NCI-H2171 treated with DMSO at 0.1 percent for 48 hours (cell line): ENCODE measurements around the gene TMEM59.
"Not testable (repeated sequence)": the region's sequence is repeated elsewhere in the genome, so short reads cannot be mapped to it uniquely, and the experiment has no call there.

ENCODE experiments used
- DNase-seq: peaks from one replicate; lab custom pipeline; 2025; lab: John Stamatoyannopoulos, UW

Gene TMEM59

DNA sequence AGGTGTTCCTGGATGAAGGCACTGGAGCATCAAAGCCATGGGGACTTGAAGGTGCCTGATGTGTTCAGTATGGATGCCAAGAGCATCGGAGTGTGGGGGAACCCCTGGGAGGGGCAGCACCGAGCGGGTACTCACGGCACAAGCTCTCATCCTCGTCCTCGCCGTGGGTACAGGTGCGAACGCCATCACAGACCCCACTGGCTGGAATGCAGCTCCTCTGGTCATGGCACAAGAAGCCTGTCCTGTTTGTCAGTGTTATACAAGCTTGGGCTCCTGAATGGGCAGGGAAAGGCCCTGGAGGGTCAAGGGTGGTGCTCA is 41.0 kb downstream of the TMEM59 start:
- no peak for DNase-seq

DNA sequence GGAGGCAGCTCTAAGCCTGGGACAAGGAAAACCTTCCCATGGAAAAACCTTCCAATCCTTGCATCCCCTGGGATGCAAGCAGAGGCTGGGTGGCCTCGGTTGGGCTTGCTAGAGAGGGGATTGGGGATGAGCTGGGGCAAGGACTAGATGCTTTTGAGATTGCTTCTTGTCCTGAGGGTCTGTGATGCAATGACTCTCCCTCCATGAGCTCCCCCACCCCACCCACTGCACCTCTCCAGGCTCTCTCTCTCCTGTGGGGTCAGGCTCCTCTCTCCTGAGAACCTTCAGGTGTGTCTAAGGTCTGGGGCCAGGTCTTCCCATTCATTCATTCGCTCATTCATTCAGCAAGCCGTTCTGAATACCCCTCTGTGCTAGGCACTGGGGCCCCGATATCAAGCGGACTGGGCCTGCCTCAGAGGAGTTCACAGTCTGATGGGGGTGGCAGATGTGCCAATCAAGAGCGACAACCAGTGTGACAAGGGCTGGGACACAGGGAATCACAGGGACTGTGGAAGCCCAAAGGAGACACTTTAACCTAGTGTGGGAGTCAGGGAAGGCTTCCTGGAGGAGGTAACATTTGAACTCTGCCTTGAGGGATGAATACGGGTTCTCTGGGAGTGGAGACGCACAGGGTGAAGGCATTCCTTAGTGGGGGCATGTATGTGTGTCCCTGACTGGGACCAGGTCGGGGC is 41.5 kb downstream of the TMEM59 start:
- DNase-seq: no peak

DNA sequence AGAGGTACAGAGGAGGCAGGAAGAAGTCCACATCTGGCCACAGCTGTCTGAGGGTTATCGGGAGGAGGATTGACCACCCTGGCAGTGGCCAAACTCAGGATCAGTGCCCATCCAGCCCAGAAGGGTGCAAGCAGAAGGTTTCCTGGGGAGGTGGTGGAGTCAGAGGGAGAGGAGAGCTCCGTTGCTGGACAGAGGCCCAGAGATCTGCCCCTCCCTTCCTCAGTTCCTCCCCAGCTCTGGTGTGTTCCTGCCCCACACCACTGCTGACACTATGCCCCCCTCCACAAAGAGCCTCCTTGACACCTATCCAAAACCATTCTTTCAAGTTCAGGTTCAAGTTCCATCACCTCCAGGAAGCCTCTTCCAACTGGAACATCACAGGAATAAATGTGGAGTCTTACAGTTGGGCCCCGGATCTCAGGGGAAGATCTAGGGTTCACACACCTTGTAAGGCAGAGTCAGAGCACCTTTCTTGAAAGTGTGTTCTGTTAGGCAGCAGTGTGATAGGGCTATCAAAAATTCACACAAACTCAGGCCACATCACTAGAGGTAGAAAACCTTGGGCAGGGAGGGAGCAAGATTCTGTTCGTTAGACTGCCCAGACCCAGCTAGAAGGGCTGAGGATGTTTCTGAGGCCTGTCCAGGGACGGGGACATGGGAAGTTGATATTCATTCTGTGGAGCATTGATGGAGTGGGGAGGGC is 42.4 kb downstream of the TMEM59 start:
- no peak for DNase-seq

DNA sequence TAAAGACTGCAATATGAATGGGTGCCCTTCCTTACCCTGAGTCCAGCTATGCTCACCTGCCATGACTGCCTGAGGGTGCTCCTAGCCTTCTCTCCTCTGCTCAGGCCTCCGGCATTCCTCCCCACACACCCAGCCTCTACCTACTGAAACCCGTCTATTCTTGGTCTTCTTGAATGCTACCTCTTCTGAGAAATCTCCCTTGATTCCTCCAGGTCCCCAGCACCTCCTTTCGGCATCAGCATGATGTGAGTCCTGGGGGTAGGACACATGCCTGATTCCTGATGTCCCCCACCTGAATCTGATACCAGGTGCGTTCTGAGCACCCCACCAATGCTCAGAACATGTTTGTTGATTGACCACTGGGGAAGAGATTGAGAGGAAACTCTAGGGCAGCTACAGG is 43.6 kb downstream of the TMEM59 start:
- no peak for DNase-seq

DNA sequence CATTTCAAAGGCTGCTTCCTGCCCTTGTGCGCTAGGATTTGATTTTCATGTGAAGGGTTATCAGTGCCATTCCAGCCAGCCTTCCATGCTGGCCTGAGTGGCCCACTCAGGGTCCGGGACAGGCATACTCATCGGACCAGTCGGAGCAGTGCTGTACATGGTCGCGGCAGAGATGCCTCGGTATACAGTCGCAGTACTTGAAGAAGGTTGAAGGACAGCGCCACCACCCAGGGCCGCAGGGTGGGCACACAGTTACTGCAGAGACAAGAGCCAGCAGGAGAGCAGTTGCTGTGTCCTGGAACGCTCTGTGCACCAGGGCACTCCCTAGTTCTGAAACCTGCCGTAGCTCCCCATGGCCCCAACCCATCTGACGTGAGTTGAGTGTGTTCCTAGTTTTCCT is 44.1 kb downstream of the TMEM59 start:
- DNase-seq: no peak

DNA sequence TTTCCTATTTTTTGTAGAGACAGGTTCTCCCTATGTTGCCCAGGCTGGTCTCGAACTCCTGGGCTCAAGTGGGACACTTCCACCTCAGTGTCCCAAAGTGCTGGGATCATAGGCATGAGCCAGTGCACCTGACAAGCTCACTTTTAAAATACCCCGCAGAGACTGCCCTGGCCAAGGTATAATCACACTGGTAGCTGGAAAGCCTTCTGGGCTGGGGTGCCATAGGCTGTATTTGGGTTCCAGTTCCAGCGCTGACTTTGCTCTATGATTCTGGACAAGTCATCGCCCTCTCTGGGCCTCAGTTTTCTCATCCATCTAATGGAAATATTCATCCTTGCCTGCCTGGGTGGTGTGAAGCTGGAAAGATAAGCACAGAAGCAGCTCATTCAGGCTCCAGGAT is 45.4 kb downstream of the TMEM59 start:
- no peak for DNase-seq

DNA sequence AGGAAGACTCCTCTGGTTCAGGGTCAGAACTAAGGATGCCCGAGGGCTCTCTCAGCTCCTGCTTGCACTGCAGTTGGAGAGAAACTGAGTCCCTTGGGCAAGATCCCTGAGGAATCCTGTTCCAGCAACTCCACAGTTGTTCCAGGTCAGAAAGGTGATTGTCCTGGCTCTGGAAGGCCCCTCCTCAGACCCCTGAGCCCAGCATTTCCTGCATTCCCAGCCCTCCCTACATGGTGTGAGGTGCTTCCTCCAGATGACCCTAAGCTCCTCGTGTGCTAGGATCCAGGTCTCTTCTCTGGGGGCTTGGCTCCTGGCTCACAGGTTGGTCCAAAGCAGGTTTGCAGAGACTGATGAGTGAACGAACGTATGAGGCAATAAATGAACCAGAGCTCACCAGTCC is 46.5 kb downstream of the TMEM59 start:
- DNase-seq: no peak

DNA sequence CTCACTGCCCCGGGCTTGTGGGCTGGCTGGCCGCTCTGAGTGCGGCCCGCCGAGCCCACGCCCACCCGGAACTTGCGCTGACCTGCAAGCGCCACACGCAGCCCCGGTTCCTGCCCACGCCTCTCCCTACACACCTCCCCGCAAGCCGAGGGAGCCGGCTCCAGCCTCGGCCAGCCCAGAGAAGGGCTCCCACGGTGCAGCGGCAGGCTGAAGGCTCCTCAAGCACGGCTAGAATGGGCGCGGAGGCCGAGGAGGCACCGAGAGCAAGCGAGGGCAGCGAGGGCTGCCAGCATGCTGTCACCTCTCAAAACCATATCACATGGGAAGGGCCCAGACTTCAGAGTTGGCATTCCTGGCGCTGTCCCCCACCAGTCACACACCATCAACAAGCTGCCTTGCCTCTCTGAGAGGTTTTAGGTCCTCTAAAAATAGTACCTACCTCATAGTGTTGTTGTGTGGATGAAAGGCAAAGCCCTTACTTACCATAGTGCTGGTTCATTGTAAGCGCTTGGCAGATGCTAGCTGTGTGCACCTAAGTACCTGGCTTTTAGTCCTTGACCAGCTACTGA is 48.4 kb downstream of the TMEM59 start:
- no peak for DNase-seq

DNA sequence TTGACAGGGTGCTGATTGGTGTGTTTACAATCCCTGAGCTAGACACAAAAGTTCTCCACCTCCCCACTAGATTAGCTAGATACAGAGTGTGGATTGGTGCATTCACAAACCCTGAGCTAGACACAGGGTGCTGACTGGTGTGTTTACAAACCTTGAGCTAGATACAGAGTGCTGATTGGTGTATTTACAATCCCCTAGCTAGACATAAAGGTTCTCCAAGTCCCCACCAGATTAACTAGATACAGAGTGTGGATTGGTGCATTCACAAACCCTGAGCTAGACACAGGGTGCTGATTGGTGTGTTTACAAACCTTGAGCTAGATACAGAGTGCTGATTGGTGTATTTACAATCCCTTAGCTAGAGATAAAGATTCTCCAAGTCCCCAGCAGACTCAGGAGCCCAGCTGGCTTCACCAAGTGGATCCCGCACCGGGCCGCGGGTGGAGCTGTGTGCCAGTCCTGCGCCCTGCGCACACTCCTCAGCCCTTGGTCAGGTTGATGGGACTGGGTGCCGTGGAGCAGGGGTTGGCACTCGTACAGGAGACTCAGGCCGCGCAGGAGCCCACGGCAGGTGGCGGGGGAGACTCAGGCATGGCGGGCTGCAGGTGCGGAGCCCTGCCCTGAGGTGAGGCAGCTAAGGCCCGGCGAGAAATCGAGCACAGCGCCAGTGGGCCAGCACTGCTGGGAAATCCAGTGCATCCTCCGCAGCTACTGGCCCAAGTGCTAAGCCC is 49.1 kb downstream of the TMEM59 start:
- DNase-seq: not testable (repeated sequence)

DNA sequence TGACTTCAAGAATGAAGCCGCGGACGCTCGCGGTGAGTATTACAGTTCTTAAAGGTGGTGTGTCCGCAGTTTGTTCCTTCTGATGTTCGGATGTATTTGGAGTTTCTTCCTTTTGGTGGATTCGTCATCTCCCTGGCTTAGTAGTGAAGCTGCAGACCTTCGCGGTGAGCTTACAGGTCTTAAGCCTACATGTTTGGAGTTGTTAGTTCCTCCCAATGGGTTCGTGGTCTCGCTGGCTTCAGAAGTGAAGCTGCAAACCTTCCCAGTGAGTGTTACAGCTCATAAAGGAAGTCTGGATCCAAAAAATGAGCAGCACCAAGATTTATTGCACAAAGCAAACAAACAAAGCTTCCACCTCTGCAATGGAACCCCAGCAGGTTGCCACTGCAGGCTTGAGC is 49.8 kb downstream of the TMEM59 start:
- DNase-seq: no peak

DNA sequence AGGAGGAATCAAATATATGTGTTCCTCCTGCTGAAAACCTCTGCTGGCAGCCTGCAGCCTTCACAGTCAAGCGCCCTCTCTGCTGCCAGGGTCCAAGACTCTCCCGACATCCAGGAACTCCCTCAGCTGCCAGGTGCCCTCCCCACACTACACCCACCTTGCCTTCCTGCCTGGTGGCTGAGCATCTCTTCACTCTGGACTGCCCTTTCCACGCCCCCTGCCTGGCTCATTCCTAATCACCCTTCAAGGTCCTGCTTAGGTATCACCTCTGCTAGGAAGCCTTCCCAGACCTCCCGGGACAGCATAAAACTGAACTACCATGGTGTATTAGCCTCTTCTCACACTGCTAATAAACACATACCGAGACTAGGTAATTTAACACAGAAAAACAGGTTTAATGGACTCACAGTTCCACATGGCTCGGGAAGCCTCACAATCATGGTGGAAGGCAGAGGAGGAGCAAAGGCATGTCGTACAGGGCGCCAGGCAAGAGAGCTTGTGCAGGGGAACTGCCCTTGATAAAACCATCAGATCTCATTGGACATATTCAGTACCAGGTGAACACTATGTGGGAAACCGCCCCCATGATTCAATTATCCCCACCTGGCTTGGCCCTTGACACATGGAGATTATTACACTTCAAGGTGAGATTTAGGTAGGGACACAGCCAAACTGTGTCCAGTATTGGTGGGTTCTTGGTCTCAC is 50.3 kb downstream of the TMEM59 start:
- no peak for DNase-seq

DNA sequence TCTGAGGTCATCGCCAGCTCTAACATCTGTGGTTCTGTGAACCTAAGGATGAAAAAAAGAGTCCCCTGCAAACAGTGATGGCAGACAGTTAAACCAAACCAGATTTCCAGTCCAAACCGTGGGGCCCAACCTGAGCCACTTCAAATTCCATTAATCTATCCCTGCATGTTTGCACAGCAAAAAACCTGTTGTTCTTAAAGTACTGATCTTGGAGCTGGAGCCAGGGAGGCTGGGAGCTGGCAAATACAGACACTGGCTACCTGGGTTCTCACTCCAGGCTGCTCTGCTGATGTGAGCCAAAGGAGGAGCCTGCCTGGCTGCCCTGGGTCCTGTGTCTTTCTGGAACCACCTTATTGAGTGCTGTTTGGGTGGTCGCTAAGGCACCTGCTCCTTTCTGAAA is 51.4 kb downstream of the TMEM59 start:
- DNase-seq: no peak

DNA sequence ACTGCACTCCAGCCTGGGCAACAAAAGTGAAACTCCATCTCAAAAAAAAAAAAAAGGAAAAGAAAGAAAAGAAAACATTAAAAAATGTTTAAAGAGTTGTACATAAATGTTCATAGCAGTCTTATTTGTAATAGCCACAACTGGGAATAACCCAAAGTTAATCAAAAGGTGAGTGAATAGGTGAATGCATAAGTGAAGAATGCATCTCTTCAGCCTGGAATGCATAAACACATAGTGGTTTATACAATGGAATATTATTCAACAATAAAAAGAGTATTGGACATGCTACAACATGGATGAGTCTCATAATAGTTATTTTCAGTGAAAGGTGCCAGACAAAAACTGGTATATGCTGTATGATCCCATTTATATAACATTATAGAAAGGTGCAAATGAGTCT is 53.1 kb downstream of the TMEM59 start:
- no peak for DNase-seq

DNA sequence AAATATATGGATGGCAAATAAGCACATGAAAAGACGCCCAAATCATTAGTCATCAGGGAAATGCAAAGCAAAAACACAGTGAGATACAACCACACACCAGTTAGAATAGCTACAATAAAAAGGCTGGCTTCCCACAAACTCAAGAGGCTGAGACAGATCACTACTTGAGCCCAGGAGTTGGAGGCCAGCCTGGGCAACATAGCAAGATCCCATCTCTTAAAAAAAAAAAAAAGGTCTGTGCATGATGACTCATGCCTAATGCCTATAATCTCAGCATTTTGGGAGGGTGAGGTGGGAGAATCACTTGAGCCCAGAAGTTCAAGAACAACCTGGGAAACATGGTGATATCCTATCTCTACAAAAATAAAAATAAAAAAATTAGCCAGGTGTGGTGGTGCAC is 54.8 kb downstream of the TMEM59 start:
- DNase-seq: no peak

DNA sequence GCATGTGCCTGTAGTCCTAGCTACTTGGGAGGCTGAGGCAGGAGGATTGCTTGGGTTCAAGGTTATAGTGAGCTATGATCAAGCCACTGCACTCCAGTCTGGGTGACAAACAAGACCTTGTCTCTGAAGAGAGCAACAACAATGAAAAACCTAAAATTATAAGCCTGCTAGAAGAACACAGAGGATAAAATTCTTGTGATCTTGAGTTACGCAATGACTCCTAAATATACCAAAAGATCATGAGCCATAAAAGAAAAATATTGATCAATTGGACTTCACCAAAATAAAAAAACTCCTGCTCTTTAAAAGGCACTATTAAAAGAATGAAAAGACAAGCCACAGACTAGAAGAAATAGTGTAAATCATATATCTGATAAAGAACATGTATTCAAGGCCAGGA is 57.3 kb downstream of the TMEM59 start:
- DNase-seq: no peak

DNA sequence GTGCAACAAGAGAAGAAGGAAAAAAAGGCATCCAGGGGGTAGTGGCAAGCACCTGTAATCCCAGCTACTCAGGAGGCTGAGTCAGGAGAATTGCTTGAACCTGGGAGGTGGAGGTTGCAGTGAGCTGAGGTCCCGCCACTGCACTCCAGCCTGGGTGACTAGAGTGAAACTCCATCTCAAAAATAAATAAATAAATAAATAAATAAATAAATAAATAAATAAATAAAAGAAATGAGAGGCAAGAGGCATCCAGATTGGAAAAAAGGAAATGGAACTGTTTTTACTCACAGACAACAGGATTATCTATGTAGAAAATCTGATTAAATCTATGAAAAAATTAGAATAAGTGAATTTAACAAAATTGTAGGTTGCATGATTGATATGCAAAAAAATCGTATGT is 58.5 kb downstream of the TMEM59 start:
- DNase-seq: not testable (repeated sequence)

DNA sequence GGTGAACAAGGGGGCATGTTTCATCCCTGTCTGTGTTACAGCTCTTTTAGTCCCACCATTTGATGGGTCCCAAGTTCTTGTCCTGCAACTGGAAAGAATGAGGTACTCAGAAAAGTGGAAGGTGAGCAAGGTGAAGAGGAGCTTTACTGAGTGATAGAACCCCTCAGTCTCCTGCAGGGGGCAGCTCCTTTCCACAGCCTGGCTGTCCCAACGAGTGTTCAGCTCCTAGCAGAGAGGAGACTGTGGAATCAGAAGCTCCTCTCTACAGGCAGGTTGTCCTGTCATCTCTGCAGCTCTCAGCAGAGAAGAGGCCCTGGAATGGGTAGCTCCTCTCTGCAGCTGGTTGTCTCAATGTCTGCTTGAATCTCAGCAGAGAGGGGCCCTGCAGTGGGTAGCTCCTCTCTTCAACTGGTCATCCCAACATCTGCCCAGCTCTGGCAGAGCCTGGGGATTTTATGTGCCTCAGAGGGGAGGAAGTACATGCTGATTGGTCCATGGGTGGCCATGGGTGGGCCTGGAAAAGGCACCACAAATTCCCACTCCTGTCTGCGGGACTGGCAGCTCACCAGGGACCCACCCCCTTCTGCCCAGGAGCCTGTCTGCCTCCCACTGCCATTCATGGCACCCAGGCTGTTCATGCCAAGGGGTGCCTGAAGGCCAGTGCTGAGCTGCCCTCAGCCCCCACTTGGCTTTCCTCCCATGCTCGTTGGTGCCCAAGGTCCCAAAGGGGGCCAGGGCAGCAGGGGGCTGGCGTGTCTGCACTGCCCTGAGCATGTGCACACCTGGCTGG is 60.7 kb downstream of the TMEM59 start:
- DNase-seq: no peak

DNA sequence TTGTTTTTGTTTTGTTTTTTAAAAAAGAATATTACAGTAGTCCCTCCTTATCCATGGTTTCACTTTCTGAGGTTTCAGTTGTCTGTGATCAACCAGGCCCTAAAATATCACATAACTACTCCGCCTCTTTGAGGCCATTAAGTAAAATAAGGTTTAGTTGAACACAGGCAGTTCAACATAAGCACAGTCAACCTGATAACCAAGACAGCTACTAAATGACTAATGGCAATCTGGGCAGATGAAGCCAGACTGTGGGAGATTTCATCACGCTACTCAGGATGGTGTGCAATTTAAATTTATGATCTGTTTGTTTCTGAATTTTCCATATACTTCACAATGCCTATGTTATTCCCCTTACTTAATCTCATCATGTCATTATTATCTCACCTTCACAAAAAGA is 65.1 kb downstream of the TMEM59 start:
- DNase-seq: peak; percentile 20

DNA sequence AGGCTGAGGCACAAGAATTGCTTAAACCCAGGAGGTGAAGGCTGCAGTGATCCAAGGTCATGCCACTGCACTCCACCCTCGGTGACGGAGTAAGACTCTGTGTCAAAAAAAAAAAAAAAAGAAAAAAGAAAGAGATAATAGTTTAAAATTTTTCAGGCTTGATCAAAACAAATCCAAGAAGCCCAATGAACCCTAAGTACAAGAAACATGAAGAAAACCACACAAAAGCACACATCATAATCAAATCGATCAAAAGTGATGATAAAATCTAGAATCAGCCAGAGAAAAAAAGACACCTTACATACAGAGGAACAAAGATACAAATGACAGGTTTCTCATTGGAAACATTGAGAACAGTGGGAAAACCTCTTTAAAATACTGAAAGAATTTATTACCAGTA is 66.5 kb downstream of the TMEM59 start:
- DNase-seq: no peak

DNA sequence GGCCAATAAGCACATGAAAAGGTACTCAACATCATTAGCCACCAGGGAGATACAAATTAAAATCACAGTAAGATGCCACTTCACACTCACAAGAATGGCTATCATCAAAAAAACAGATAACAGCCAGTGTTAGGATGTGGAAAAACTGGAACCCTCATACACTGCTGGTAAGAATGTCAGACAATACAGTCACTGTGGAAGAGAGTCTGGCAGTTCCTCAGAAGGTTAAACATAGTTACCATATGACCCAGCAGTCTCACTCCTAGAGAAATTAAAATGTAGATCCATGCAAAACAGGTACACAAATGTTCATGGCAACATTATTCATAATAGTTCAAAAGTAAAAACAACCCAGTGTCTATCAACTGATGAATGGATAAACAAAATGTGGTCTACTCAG is 68.3 kb downstream of the TMEM59 start:
- DNase-seq: no peak

DNA sequence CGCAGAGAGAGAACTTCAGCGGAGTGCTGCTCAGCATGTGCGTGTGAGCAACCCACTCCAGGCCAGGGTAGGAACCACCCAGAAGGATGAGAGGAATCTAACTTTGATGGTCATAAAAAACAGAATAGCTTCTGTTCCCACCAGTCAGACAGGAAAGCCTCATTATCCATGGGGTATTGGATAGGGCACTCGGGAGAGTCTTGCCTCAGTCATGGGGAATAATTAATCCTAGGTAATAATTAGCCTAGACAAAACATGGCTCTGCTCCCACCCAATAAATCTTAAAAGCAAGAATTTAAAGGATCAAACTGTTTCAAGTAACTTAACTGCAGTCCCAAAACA is 70.3 kb downstream of the TMEM59 start:
- DNase-seq: no peak
